Ishikawa (cell line): ENCODE data around the gene OLFML2A.

ENCODE experiments used
- CEBPB ChIP-seq: IDR thresholded peaks from 2 replicates; pipeline ENCODE4 v1.6.1; 2012
- CREB1 ChIP-seq: IDR thresholded peaks from 2 replicates; pipeline ENCODE4 v1.6.1; 2012; ENCODE audit warnings: low read depth
- EGR1 ChIP-seq: IDR thresholded peaks from 2 replicates; pipeline ENCODE4 v1.6.1; 2012
- EP300 ChIP-seq: IDR thresholded peaks from 2 replicates; pipeline ENCODE4 v1.6.1; 2012; ENCODE audit warnings: borderline replicate concordance
- FOXM1 ChIP-seq: IDR thresholded peaks from 2 replicates; pipeline ENCODE4 v1.6.1; 2012; ENCODE audit warnings: low read depth, borderline replicate concordance
- MAX ChIP-seq: IDR thresholded peaks from 2 replicates; pipeline ENCODE4 v1.6.1; 2012
- NFIC ChIP-seq: IDR thresholded peaks from 2 replicates; pipeline ENCODE4 v1.6.1; 2012
- RAD21 ChIP-seq: IDR thresholded peaks from 2 replicates; pipeline ENCODE4 v1.6.1; 2012; ENCODE audit warnings: low read depth
- REST ChIP-seq: IDR thresholded peaks from 2 replicates; pipeline ENCODE4 v1.6.1; 2012; ENCODE audit warnings: low read depth, mild to moderate bottlenecking
- TAF1 ChIP-seq: IDR thresholded peaks from 2 replicates; pipeline ENCODE4 v1.6.1; 2012; ENCODE audit warnings: low read depth, mild to moderate bottlenecking
- TCF12 ChIP-seq: IDR thresholded peaks from 2 replicates; pipeline ENCODE4 v1.6.1; 2012; ENCODE audit warnings: low read depth
- TEAD4 ChIP-seq: IDR thresholded peaks from 2 replicates; pipeline ENCODE4 v1.6.1; 2012
- USF1 ChIP-seq: IDR thresholded peaks from 2 replicates; pipeline ENCODE4 v1.6.1; 2012
- YY1 ChIP-seq: IDR thresholded peaks from 2 replicates; pipeline ENCODE4 v1.6.1; 2012; ENCODE audit warnings: low read depth
- ZBTB7A ChIP-seq: IDR thresholded peaks from 2 replicates; pipeline ENCODE4 v1.6.1; 2012; ENCODE audit warnings: low read depth

The OLFML2A gene

GRCh38 chr9:124834591-124834990 lies 57.7 kb downstream of the OLFML2A start:
- TF ChIP-seq RAD21 (no peak), EGR1 (no peak), USF1 (no peak), EP300 (peak; percentile 32; the same call in 1 of the 2 replicates), TCF12 (peak; percentile 34; the same call in 1 of the 2 replicates)

- TF ChIP-seq ZBTB7A (no peak), CEBPB (no peak), EP300 (no peak), YY1 (no peak), TCF12 (no peak), NFIC (peak; percentile 95), TEAD4 (peak; percentile 36; the same call in 1 of the 2 replicates)
These were observed 58.2 kb downstream of the OLFML2A start for GRCh38 chr9:124835026-124835557.

- TF ChIP-seq TAF1 (no peak), TCF12 (no peak), ZBTB7A (no peak; the same call in 1 of the 2 replicates), NFIC (no peak), EP300 (no peak), CEBPB (no peak), RAD21 (no peak), EGR1 (no peak), CREB1 (no peak)
These were observed 62.8 kb downstream of the OLFML2A start for GRCh38 chr9:124839612-124840299.

- TF ChIP-seq YY1 (no peak), RAD21 (peak; percentile 3; the same call in 1 of the 2 replicates)
These were observed 63.4 kb downstream of the OLFML2A start for GRCh38 chr9:124840300-124840833.

GRCh38 chr9:124841075-124841821 lies 64.3 kb downstream of the OLFML2A start:
- no peak for TF ChIP-seq RAD21
- TF ChIP-seq CEBPB, result no peak
- no peak for TF ChIP-seq YY1
- TF ChIP-seq FOXM1, result no peak
- no peak for TF ChIP-seq ZBTB7A
- no peak for TF ChIP-seq NFIC
- no peak for TF ChIP-seq MAX
- TF ChIP-seq TCF12, result no peak
- TF ChIP-seq EGR1, result no peak
- TF ChIP-seq REST, result no peak
- no peak for TF ChIP-seq TAF1
- no peak for TF ChIP-seq USF1
- no peak for TF ChIP-seq TEAD4

GRCh38 chr9:124843456-124844034 lies 66.6 kb downstream of the OLFML2A start:
- TF ChIP-seq TCF12 (no peak), CREB1 (no peak), NFIC (no peak), USF1 (no peak), YY1 (no peak), ZBTB7A (no peak), EP300 (no peak), MAX (no peak), EGR1 (no peak), RAD21 (no peak), TEAD4 (no peak), TAF1 (no peak), FOXM1 (no peak), REST (no peak), CEBPB (no peak)
